Natural killer cell (primary cell): ENCODE measurements around the gene SUMO1. TPM values are rescaled to one million over a fixed set of nuclear protein-coding genes. Genes with fewer than 3 reads are reported as not detected.

ENCODE experiments used
- ATAC-seq, 3 donors: fragments of 150-1000 bp in 2 of 3; fragments of 200-7000 bp in 1 of 3; cut with Tn5 transposase; 1 replicate in 1 of 3; 2 replicates in 2 of 3; pipeline ENCODE4 v1.10.0; 2021; ENCODE audit warnings: mild to moderate bottlenecking in 2 of 3, moderate library complexity in 2 of 3
- DNase-seq, 2 donors: peaks; one replicate each; pipeline versions ENCODE4 v3.0.0 to v3.0.0-alpha.2; 2013 to 2021; ENCODE audit warnings: mixed read lengths in 1 of 2
- H3K27ac ChIP-seq: one replicate; pipeline ENCODE4 v1.5.1; 2013; ENCODE audit warnings: mild to moderate bottlenecking, low read length
- H3K27me3 ChIP-seq: one replicate; pipeline ENCODE4 v1.6.1; 2013; ENCODE audit warnings: low read length; ENCODE audit not compliant: control insufficient read depth, insufficient read depth
- H3K36me3 ChIP-seq: one replicate; pipeline ENCODE4 v1.6.1; 2013; ENCODE audit warnings: low read length; ENCODE audit not compliant: control insufficient read depth, insufficient read depth
- H3K4me1 ChIP-seq: one replicate; pipeline ENCODE4 v1.6.1; 2013; ENCODE audit warnings: low read length; ENCODE audit not compliant: control insufficient read depth, insufficient read depth
- H3K4me3 ChIP-seq: one replicate; pipeline ENCODE4 v1.5.1; 2013; ENCODE audit warnings: low read length
- H3K9me3 ChIP-seq: one replicate; pipeline ENCODE4 v1.6.1; 2013; ENCODE audit warnings: low read length; ENCODE audit not compliant: control insufficient read depth, insufficient read depth
- H3K27ac Mint-ChIP-seq, 2 donors: one replicate each; pipeline ENCODE4 v1.8.0; 2022; ENCODE audit warnings: mild to moderate bottlenecking in 2 of 2, mixed read lengths in 2 of 2, moderate library complexity in 1 of 2
- H3K27me3 Mint-ChIP-seq, 2 donors: one replicate each; pipeline ENCODE4 v1.8.0; 2022; ENCODE audit warnings: low read depth in 2 of 2, mixed read lengths in 2 of 2
- H3K36me3 Mint-ChIP-seq: one replicate; pipeline ENCODE4 v1.8.0; 2022; ENCODE audit warnings: mixed read lengths
- H3K4me1 Mint-ChIP-seq, 2 donors: one replicate each; pipeline ENCODE4 v1.8.0; 2022; ENCODE audit warnings: mixed read lengths in 2 of 2
- H3K4me3 Mint-ChIP-seq: one replicate; pipeline ENCODE4 v1.8.0; 2022; ENCODE audit warnings: mild to moderate bottlenecking, moderate library complexity, mixed read lengths
- H3K9me3 Mint-ChIP-seq, 2 donors: one replicate each; pipeline ENCODE4 v1.8.0; 2022; ENCODE audit warnings: mixed read lengths in 2 of 2
- WGBS: methylation state at CpG from one replicate; pipeline ENCODE4 v1.1.7; 2013; ENCODE audit warnings: missing lambda C conversion rate; ENCODE audit not compliant: insufficient coverage; 5-methylcytosine and 5-hydroxymethylcytosine counted together
- intact Hi-C: fragments of 100-400 bp; cut with micrococcal nuclease; formaldehyde crosslinking; loops from one replicate; pipeline ENCODE4 v1.14.2; 2022
- total RNA-seq, 4 donors: library from RNA; stranded (reverse); fragments of 120-200 nt in 1 of 4; gene quantifications; one replicate each; pipeline versions ENCODE4 v1.2.3 to v1.2.4, GENCODE V29; 2013 to 2022
- TF ChIP-seq, protein P1 (sequence below): fragments of 200-600 bp; IDR thresholded peaks from one replicate; pipeline ENCODE4 v1.8.0; 2022; ENCODE audit warnings: antibody characterized with exemption

Gene SUMO1
- total RNA-seq, 3 donors from 2014 or later (not counting 1 experiment from before 2014, with no cell fraction given): 70.1 to 84.1 (median 70.7) TPM

DNA sequence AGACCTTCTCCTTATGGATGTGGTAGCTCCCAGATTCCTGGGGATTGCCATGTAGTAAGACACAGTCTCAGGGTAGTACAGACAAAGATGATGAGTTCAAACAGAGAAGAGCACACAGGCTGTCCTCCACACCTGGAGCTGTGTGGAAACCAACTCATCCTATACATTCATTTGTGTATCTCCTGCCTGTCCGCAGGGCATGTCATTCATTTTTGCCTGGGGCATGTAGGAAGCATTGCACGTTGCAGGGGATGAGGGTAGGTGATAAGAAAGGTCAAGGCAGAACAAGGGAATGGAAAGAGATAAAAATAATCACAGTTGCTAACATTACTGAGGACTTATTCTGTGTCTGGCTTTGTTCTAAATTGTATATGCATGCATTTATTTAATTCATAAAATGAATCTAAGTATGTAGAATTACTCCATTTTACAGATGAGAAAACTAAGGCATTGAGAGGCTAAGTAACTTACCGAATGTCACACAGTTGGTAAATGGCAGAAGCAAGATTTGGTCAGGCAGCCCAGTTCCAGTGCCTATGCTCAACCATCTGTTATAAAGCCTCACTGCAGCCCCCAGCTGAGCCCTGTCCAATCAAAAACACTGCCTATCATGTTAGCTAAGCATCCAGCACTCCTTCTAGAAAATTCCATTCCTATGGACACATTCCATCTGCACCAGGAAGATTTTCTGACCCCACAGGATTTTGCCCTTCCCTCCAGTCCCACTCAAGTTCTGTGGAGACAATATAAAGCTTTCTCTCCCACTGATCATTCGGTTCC lies 81.0 kb downstream of the SUMO1 start:
- H3K4me3 Mint-ChIP-seq: no peak overlapping the region
- ATAC-seq (no peak), DNase-seq (no peak)
- no peaks in the 10 kb centered on the region for H3K4me1 Mint-ChIP-seq
- H3K9me3 Mint-ChIP-seq: no peaks in the 10 kb centered on the region
- Histone ChIP-seq H3K36me3 (no peaks in the 10 kb centered on the region), H3K9me3 (no peaks in the 10 kb centered on the region), H3K27me3 (no peaks in the 10 kb centered on the region), H3K4me1 (no peaks in the 10 kb centered on the region), H3K4me3 (no peak overlapping the region), H3K27ac (no peak overlapping the region)
- WGBS: 87% methylated on average over 4 of the region's 4 CpGs
- intact Hi-C loops: no loop called here
- TF ChIP-seq, protein P1, sequence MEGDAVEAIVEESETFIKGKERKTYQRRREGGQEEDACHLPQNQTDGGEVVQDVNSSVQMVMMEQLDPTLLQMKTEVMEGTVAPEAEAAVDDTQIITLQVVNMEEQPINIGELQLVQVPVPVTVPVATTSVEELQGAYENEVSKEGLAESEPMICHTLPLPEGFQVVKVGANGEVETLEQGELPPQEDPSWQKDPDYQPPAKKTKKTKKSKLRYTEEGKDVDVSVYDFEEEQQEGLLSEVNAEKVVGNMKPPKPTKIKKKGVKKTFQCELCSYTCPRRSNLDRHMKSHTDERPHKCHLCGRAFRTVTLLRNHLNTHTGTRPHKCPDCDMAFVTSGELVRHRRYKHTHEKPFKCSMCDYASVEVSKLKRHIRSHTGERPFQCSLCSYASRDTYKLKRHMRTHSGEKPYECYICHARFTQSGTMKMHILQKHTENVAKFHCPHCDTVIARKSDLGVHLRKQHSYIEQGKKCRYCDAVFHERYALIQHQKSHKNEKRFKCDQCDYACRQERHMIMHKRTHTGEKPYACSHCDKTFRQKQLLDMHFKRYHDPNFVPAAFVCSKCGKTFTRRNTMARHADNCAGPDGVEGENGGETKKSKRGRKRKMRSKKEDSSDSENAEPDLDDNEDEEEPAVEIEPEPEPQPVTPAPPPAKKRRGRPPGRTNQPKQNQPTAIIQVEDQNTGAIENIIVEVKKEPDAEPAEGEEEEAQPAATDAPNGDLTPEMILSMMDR: no peak
- H3K36me3 Mint-ChIP-seq: no peaks in the 10 kb centered on the region
- peaks cover 8 to 25% of the 10 kb centered on the region in 2 donors for H3K27me3 Mint-ChIP-seq
- no peak overlapping the region for H3K27ac Mint-ChIP-seq

Other genes starting within 250 kb of the SUMO1 start
- gene FZD7, start 204.7 kb downstream of the SUMO1 start, total RNA-seq: 1 to 10 TPM in 1 of 3 donors, under 1 TPM in 1, not detected in 1; 0.27 to 1.6 TPM
- gene KIAA2012, start 165.3 kb downstream of the SUMO1 start, total RNA-seq: not detected
- gene NOP58, start 27.2 kb upstream of the SUMO1 start, total RNA-seq: 100 to 1,000 TPM; 122 to 155 (median 124) TPM
- 10 to 100 TPM; 17.8 to 25.5 (median 23.2) TPM for gene BMPR2, start 137.7 kb upstream of the SUMO1 start, total RNA-seq